ENCODE measurements around the gene SLC38A8. TPM values are rescaled to one million over a fixed set of nuclear protein-coding genes. Genes with fewer than 3 reads are reported as not detected.
A peak's percentile ranks its signal among the peaks of the same experiment; 100 is the strongest.

Gene SLC38A8
- total RNA-seq, 4 donors from 2014 or later: not detected

GRCh38 chr16:84000989-84001642 is 41.5 kb downstream of the SLC38A8 start:
- H3K36me3 ChIP-seq: no peaks in the 10 kb centered on the region
- H3K4me1 ChIP-seq: no peaks in the 10 kb centered on the region
- no peak for DNase-seq
- no peak overlapping the region for H3K27ac ChIP-seq
- no peak overlapping the region for H3K4me3 ChIP-seq (replicated peaks in 1 of 3)
- intact Hi-C loops (cut with DNase I): no loop called here
- 79 to 89% methylated on average over 10 to 12 of the region's 13 CpGs for WGBS, 2 donors
- H3K9me3 ChIP-seq: no peaks in the 10 kb centered on the region
- TF ChIP-seq CTCF (IDR thresholded peaks at IDR 0.05) (no peak), POLR2A (IDR thresholded peaks at IDR 0.05) (no peak)
- no peaks in the 10 kb centered on the region for H3K27me3 ChIP-seq

- WGBS, 2 donors: 83 to 88% methylated on average over 11 to 12 of the region's 13 CpGs
- Histone ChIP-seq H3K9me3 (no peaks in the 10 kb centered on the region), H3K4me1 (peaks cover under 1 to 2% of the 10 kb centered on the region in 2 donors), H3K27me3 (no peaks in the 10 kb centered on the region), H3K27ac (no peak overlapping the region), H3K36me3 (no peaks in the 10 kb centered on the region), H3K4me3 (replicated peaks in 1 of 3) (no peak overlapping the region)
- TF ChIP-seq CTCF (IDR thresholded peaks at IDR 0.05) (no peak), POLR2A (IDR thresholded peaks at IDR 0.05) (no peak)
- DNase-seq: no peak
- intact Hi-C loops (cut with DNase I): no loop called here
Measured at GRCh38 chr16:83998091-83998490, 44.5 kb downstream of the SLC38A8 start.

- WGBS, 2 donors: 78 to 81% methylated on average over 12 to 15 of the region's 15 CpGs
- no peaks in the 10 kb centered on the region for H3K9me3 ChIP-seq
- H3K36me3 ChIP-seq: no peaks in the 10 kb centered on the region
- intact Hi-C loops (cut with DNase I): no loop called here
- no peak for TF ChIP-seq POLR2A (IDR thresholded peaks at IDR 0.05)
- TF ChIP-seq CTCF (IDR thresholded peaks at IDR 0.05): no peak
- no peak for DNase-seq
- no peaks in the 10 kb centered on the region for H3K27me3 ChIP-seq
- no peak overlapping the region for H3K27ac ChIP-seq
- no peak overlapping the region for H3K4me3 ChIP-seq (replicated peaks in 1 of 3)
- peaks cover 8 to 10% of the 10 kb centered on the region in 2 donors for H3K4me1 ChIP-seq
Measured at GRCh38 chr16:83996481-83997252, 45.9 kb downstream of the SLC38A8 start.

GRCh38 chr16:83995754-83996153 is 46.8 kb downstream of the SLC38A8 start:
- peak; percentile 38 to 48 for DNase-seq
- no peaks in the 10 kb centered on the region for H3K27me3 ChIP-seq
- no peak for TF ChIP-seq POLR2A (IDR thresholded peaks at IDR 0.05)
- H3K9me3 ChIP-seq: no peaks in the 10 kb centered on the region
- no peak overlapping the region for H3K27ac ChIP-seq
- 15 to 24% methylated on average over 12 to 17 of the region's 21 CpGs for whole genome bisulfite sequencing, 2 donors
- no peaks in the 10 kb centered on the region for H3K36me3 ChIP-seq
- H3K4me1 ChIP-seq: peaks cover 8 to 10% of the 10 kb centered on the region in 2 donors
- intact Hi-C loops (cut with DNase I): no loop called here
- H3K4me3 ChIP-seq (replicated peaks in 1 of 3): no peak overlapping the region

- H3K9me3 ChIP-seq: no peaks in the 10 kb centered on the region
- H3K27me3 ChIP-seq: no peaks in the 10 kb centered on the region
- H3K4me3 ChIP-seq (replicated peaks in 1 of 3): no peak overlapping the region
- TF ChIP-seq POLR2A (IDR thresholded peaks at IDR 0.05): no peak
- TF ChIP-seq CTCF (IDR thresholded peaks at IDR 0.05): no peak
- H3K27ac ChIP-seq: no peak overlapping the region
- DNase-seq: no peak
- 80 to 87% methylated on average over 13 of the region's 13 CpGs for WGBS, 2 donors
- intact Hi-C loops (cut with DNase I): no loop called here
- H3K4me1 ChIP-seq: peaks cover 8 to 10% of the 10 kb centered on the region in 2 donors
- no peaks in the 10 kb centered on the region for H3K36me3 ChIP-seq
Measured at GRCh38 chr16:83994703-83995102, 47.9 kb downstream of the SLC38A8 start.

All from thyroid gland (tissue), 4 donors.